Measurements from ENCODE around the gene ITGB3BP.

DNA sequence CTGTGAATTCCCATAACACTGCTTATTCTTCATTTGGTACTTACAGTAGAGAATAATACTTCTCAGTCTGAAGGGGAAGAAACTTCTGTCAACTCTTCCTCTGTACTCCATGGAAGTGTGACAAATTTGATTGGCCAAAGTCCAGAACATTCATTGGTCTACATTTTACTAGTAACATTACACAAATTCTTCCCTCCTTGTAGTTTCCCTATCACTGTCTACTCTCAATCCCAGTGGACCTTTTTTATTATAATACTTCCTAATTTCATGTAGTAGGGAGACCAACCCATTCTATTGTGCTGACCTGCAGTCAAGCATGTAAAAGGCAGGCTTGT is 80.9 kb downstream of the ITGB3BP start:
- TF ChIP-seq CTCF (IDR thresholded peaks at IDR 0.05) (no peak), POLR2AphosphoS5 (IDR thresholded peaks at IDR 0.05) (no peak), POLR2A (IDR thresholded peaks at IDR 0.05) (no peak)

All from prostate gland (tissue), 2 donors.